ENCODE results near the gene TGFBR3L.
A peak's percentile ranks its signal among the peaks of the same experiment; 100 is the strongest.

The TGFBR3L gene

DNA sequence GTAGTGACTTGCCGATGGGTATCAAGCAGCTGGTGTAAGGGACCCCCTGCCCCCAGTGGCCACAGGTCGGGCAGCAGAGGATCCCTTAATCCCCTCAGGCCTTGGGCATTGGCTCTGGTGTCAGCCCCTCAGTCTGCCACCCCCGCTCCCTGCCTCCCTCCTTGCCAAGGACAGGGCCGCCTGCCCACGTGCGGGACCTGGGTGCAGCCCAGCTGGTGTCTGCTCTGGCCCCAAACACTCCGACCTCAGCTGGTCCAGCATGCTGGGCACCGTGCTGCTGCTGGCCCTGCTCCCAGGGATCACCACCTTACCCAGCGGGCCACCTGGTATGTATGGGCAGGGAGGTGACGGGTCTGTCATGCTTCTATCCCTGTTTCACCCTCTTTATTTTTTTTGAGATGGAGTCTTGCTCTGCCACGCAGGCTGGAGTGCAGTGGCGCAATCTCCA lies at the start of gene TGFBR3L:
Gene TGFBR3L (plus strand): TSS at position 233 of the 448 bp plus-strand sequence.
- no peak for DNase-seq (ENCODE audit: low spot score)

DNA sequence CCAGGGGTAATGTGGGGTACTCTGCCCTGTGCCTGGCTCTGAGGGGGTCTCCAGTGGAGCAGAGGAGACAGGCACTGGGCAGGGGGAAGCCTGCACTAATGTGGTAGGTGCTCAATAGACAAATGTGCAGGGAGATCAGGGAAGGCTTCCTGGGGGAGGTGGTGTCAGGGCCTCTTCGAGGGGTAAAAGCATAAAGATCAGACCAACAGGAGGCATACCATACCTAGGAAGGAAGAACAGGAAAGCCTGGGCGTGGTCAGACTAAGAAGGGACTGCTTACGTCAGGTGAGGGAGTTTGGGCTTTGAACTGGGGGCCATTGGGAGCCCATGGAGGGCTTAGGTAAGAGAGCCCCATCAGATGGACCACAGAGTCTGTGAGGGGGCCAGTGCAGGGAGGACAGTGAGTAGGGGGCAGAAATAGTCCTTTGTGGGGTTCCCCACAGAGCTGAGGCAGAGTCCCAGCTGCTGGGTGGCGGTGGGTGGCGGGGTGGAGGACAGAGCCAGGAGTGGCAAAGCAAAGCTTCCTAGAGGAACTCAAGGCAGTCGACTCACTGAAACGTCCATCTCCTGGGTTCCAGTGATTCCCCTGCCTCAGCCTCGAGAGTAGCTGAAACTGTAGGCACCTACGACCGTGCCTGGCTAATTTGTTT lies 49.2 kb upstream of the TGFBR3L start:
- no peak for DNase-seq (ENCODE audit: low spot score)

DNA sequence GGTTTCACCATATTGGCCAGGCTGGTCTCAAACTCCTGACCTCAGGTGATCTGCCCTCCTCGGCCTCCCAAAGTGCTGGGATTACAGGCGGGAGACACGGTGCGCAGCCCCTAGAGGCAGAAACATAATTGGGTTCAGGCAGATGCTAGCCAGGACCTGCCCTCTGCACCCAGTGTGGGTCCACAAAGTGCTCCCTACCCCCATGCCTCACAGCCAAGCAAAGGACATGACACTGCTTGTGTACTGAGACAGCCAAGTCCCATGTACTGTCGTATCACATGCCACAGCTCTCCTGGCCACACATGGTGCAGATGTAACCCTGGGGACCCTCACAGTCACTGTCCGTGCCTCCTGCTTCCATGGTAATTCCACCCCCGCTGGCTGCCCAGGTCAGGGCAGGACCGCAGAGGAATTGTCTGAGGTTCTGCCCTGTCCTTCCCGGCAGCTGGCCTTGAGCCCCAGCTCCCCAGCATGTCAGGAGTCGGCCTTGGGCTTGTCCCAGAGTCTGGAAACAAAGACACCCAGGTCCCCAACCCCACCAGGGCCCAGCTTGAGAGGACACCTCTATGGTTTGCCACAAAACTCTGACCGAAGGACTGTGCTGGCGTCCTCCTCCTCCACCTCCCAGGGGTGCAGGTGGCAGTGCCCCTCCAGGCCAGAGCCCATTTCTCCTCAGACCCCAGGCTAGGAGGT lies 48.1 kb upstream of the TGFBR3L start:
- DNase-seq (ENCODE audit: low spot score): no peak

DNA sequence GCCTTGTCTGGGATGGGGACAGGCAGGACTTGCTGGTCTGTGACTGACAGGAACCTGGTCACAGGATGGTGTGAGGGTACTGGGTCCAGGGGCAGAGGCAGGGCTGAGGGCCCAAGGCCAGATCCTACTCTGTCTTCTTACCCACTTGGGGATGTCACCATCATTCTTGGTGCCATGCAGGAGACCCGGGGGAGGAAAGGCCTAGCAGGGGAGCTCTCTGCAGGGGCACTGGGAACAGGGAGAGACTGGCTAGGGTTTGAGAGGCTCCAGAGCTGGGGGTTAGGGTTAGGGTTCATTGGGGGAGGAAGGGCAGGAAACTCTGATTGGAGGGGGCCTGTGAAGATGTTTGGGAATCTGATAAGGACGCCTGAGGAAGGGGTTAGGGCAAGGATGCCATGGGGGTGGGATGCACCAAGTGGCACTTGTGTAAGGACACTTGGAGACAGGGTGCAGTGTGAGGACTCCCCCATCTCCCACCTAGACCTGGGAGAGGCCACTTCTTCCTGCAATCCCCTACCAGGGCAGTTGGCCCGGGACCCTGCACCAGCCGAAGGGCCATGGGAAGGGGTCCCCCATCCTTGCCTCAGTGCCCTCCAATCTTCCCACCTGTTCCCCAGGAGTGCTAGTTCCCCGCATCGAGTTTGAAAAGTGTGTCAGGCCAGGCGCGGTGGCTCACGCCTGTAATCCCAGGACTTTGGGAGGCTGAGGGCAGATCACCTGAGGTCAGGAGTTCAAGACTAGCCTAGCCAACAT lies 47.4 kb upstream of the TGFBR3L start:
- no peak for DNase-seq (ENCODE audit: low spot score)

DNA sequence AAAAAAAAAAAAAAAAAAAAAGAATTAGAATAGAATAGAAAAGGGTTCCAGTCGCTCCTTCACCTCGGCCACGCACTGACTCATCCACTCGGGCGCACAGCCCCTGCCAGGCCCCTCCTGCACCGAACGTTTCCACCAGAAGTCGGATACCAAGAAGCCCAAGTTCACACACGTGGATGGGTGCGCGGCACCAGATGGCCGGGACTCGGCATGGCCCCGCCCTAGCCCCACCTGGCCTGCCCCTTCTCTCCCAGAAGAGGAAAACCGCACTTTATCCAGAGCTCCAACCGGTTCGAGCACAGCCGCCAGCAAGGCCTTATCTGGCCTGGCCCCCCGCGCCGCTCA lies 46.3 kb upstream of the TGFBR3L start:
- DNase-seq (ENCODE audit: low spot score): no peak

DNA sequence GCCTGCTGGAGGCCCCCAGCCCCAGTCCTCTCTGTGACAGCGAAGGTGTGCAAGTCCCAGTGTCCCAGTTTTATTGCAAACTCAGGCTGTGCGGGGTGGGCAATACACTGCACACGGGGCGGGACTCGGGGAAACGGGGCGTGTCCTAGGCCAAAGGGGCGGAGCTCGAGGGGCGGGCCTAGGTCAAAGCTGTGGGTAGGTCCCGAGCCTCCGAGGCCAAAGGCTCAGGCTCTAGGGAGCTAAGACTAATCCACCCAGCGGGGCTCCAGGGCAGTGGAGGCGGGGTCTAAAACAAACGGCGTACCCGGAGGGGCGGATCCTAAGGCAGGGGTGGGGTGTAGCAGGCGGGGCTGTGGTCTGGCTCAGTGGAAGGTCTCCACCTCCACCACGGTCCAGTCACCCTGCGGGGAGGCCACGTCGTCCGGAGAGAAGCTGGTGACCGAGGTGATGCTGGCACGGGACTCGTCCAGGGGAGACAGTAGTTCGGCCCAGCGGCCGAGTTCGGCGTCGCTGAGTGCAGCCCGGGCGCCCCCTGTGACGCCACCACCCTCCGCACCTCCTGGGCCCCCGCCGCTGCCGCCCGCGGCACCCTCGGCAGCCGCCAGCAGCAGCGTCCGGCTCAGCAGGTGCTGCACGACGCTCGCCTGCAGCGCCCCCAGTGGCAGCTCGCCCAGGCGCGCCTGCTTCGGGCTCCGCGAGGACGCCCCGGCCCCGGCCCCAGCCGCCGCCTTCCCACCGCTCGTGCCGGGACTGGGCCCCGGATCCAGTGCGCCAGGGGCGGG lies 45.8 kb upstream of the TGFBR3L start:
- DNase-seq (ENCODE audit: low spot score): peak; percentile 83

DNA sequence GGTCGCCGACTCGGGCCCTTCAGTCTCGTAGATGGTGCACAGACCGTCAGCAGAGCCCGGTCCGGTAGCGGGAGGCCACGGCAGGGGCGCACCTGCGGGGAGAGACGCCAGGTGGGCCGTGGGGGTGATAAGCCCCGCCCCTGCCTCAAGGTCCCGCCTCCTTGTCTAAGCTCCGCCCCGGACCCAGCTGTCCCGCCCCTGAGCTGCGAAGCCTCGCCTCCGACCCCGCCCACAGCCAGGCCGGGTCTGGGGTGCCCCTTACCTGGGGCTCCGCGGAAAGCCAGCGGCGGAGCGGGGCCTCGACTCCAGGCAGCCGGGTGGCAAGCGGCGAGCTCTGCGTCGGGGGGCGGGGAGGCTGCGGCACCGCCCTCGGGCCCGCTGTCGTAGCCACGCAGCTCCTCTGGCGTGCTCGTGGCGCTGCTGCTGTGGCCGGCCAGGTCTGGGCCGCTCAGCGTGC lies 45.1 kb upstream of the TGFBR3L start:
- DNase-seq (ENCODE audit: low spot score): peak; percentile 77

DNA sequence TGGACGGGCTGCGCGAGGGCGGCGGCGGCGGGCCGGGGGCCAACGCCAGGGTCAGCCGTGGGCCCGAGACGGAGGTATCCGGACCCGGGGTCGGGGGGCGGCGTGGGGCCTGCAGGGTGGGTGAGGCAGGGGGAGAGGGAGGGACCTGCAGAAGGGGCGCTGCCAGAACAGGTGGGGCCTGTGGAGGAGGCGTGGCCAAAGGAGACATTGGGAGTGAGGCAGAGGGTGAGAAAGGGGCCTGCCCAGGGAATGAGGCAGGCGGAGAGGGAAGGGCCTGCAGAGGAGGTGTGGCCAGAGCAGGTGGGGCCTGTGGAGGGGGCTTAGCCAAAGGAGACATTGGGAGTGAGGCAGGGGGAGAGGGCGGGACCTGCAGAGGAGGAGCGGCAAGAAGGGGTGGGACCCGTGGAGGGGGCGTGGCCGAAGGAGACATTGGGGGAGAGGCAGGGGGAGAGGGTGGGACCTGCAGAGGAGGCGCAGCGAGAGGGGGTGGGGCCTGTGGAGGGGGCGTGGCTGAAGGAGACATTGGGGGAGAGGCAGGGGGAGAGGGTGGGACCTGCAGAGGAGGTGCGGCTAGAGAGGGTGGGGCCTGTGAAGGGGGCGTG lies 44.6 kb upstream of the TGFBR3L start:
- DNase-seq (ENCODE audit: low spot score): peak; percentile 40

DNA sequence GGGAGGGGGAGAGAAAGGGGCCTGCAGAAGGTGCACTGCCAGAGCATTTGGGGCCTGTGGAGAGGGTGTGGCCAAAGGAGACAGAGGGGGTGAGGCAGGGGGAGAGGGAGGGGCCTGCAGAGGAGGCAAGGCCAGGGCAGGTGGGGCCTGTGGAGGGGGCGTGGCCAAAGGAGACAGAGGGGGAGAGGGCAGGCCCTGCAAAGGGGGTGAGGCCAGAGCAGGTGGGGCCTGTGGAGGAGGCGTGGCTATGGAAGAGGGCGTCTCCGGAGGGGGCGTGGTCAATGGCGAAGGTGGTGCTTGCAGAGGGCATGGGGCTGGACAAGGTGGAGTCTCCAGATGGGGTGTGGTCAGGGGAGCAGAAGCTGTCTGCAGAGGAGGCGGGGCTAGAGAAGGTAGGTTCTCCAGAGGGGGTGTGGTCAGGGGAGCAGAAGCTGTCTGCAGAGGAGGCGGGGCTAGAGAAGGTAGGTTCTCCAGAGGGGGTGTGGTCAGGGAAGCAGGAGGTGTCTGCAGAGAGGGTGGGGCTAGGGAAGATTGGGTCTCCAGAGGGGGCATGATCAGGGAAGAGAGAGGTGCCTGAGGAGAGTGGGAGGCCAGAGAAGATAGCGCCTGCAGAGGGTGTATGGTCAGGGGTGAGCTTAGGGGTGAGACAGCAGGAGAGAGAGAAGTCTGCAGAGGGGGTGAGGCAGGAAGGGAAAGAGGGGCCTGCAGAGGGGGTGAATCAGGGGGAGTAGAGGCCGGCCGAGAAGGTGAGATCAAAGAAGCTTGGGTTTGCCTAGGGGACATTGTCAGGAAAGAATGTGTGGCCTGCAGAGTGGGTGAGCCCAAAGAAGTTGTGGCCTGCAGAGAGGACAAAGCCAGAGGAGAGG lies 43.8 kb upstream of the TGFBR3L start:
- DNase-seq (ENCODE audit: low spot score): no peak

DNA sequence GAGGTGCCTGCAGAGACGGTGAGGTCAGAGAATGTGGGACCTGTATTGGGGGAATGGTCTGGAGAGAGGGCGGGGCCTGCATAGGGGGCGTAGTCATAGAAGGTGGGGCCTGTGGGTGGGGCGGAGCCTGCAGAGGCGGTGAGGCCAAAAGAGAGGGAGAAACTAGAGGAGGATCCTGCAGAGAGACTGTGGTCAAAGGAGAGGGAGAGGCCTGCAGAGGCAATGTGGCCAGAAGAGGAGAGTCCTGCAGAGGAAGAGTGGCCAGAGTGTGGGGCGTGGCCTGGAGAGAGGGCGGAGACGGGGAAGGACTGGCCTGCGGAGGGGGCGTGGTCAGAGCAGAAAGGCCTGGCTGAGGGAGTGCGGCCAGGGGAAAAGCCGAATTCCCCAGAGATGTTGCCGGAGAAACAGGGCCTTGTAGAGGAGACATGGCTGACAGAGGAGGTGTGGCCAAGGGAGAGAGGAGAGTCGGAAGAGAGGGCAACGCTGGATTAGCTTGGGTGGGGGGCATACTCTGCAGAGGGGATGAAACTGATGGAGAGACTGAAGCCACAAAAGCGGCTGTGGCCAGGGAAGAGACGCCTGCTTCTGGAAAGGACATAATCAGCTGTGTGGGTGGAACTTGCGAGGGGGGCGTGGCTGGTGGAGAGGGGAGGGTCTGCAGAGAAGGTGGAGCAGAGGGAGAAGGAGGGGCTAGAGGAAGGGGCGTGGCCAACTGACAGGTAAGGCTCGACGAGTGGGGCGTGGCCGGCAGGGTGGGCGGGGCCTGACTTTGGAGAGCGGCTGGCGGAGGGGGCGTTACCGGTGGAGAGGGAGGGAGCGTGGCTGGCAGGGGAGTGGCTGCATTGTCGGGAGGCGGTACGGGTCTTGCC lies 43.0 kb upstream of the TGFBR3L start:
- DNase-seq (ENCODE audit: low spot score): peak; percentile 61

DNA sequence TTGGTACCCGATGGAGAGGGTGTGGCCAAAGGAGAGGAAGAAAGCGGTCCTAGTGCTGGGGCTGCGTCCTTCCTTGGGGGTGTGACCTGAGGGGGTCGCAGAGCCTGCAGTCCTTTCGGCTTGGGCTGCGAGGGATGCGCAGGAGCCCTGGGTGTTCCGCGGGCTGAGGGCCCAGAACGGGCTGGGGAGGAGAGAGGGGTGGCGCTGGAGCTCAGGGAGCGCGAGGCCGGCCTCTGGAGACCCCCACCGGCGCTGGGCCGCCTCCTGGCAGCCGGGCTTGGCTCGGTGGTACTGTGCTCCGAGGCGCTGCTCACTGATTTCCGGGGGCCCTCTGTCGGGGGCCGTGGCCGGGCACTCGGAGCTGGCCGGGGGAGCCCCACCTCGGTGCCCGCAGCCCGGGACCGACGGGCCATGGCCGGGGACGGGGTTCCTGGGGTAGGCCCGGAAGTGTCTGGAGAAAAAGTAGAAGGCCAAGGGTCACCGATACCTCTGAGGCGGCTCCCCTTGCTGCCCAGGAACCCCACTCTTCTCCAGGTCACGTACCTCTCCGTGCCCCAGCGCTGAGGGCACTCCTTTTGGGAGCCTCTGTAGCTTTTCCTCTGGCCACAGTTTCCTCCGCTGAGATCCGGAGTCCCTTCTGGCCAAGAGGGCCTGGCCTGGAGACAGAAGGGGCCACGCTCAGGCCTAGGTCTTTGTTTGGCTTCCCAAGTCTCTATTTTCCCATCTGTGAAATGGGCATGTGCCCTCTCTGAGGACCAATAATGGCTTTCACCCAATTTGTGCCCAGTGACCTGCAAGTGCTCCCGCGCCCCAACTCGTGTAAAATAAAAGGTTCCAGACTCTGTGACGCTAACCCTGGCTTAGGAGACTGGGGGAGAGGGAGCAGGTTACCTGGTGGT lies 42.1 kb upstream of the TGFBR3L start:
- no peak for DNase-seq (ENCODE audit: low spot score)

DNA sequence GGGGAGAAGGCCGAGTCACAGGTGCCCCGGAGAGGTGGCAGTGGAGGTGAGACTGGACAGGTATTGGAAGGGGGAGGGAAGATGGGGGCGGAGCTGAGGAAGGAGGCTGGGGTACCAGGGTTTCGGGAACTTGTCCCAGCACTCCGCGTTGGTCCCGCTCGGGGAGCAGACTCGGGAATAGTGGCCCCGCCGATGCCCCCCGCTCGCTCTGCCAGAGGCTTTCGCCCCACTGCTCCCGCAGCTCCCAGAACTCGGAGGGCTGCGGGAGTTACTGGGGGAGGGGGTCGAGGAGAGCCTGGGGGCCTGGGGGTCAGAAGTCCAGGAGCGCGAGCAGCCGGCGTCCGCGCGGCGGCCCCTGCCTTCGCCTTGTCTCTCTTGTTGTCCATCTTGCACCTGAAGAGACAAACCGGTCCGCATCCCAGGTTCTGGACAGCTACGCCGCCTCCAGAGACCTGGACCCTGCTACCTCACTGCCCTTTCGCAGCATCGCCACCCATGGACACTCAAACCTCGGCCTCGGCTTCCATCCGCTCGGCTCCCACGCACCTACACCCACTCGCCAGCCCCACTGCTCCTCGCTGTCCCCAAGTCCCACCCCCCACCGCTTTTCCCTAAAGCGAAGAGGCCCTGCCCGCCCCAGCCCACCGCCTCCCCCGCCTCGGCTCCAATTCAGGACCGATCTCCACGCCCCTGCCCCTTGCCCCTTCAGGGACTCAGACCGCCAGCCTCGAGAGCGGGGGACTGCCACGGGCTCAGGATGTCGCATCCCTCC lies 41.1 kb upstream of the TGFBR3L start:
- DNase-seq (ENCODE audit: low spot score): no peak

DNA sequence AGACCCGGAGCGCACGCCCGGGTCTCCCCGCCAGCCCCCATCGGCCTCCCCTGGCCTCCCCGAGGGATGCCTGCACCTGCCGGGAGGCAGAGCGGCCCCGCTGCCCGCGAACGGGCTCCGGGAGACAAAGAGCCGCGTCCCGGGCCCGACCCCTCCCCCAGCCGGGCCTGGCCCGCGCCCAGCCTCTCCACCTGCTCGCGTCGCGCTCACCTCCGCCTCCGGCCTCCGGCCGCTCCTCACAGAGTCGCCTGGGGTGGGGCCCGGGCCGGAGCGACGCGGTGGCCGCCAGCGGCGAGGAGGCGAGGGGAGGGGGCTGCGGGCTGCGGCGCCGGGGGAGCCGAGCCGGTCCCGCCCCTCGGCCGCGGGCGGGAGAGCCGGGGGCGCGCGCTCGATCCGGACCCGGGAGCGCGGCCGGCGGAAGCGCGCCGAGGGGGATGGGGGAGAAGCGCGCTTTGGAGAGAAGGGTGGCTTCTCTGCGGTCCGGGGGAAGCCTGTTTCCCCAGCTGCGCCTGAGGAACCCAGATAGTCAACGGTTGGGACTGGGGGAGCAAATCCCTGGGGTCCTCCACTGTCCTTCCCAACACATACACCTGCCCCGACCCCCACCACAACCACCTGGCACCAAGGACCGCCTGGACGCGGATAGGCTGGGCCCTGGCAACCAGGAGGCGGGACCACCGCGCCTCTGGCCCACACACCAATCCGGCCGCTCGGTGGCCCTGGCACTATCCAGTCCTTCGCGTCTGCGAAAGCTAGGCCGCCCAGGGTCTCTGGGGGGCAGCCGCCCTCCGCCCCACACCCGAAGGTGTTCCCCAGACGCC lies 40.3 kb upstream of the TGFBR3L start, which contains the start of gene PRR36:
Gene PRR36 (minus strand): TSS at position 315 of the 821 bp plus-strand sequence. CDS start 701 bp downstream, outside the sequence.
- DNase-seq (ENCODE audit: low spot score): no peak

DNA sequence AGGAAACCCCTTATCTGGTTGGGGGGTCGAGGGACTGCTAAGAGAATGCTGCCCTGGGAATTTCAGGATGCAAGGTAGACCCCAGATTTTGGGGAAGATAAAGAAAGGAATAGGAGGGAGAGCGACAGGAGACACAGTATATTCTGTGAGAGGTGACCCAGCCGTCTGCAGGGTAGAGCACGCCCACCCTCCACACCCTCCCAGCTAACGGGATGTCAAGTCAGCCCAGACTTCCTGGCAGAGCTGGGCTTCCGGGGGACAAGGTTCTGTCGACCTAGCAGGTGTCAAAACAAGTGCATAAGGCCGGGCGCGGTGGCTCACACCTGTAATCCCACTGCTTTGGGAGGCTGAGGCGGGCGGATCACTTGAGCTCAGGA lies 39.7 kb upstream of the TGFBR3L start:
- no peak for DNase-seq (ENCODE audit: low spot score)

DNA sequence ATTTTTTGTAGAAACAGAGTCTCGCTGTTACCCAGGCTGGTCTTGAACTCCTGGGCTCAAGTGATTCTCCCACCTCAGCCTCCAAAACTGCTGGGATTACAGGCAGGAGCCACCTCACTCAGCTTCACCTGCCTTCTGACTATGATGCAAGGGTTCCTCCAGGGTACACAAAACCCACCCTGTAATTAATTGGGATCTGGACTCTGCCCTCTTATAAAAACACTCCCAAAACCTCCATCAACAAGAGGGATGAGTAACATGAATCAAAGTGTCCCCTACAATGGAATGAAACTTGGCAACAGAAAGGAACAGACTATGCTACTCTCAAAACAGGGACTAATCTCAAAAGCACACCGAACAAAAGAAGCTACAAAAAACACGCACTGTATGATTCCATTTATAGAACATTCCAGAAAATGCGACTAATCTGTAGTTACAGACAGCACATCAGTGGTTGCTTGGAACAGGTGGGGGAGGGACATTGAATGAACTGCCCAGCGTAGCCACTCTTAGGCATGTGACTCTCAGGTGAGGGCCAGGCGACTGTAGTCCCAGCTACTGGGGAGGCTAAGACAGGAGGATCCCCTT lies 37.3 kb upstream of the TGFBR3L start:
- DNase-seq (ENCODE audit: low spot score): no peak

DNA sequence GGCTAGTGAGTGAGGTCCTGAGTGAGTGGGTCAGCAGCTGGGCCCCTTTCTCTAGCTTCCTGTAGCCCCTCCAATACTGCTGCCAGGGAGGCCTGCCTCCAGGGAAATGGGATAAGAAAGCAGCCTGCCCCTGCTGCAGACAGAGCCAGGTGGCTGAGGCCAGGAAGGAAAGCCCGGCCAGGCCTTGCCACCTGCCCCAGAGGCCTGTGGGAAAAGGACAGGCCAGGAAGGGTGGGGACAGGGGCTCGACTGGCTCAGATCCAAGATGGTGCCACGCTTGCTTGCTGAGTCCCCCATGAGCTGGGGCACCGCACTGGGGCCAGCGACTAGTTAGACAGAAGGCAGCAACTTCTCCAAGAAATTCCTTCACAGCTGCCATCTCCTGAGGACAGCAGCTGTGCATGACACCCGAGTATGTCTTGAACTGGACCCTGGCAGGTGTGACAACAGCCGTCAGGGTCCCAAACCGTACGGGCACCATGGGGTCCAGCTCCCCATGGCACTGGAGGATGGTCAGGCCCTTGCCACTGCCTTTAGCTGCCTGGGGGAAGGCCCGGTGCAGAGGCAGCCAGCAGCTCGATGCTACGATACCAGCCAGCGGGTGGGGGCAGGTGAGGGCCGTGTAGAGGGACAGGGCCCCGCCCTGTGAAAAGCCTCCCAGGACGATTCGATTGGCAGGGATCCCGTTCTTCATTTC lies 35.4 kb upstream of the TGFBR3L start:
- DNase-seq (ENCODE audit: low spot score): no peak

Measured in CD4-positive, alpha-beta T cell treated with Interleukin-6 at 100 ng/mL for 8 hours (primary cell).